PFSK-1 (cell line): ENCODE data around the gene PDAP1.

Source experiments
- POLR2AphosphoS5 ChIP-seq: IDR thresholded peaks from 2 replicates; pipeline ENCODE4 v1.6.1; 2012; ENCODE audit warnings: low read depth, mild to moderate bottlenecking, control low read depth, low read length, moderate library complexity
- REST ChIP-seq, 2 experiments: IDR thresholded peaks; 2 replicates each; pipeline versions ENCODE4 v1.6.1 to v1.8.0; 2011 to 2012; ENCODE audit warnings: low read depth in 2 of 2, low read length in 2 of 2, control low read depth in 1 of 2, inconsistent platforms in 1 of 2, mild to moderate bottlenecking in 1 of 2, moderate library complexity in 1 of 2; ENCODE audit not compliant: insufficient read depth in 1 of 2
- SIN3A ChIP-seq: IDR thresholded peaks from 2 replicates; pipeline ENCODE4 v1.6.1; 2012; ENCODE audit warnings: mild to moderate bottlenecking, low read length, moderate library complexity, borderline replicate concordance; ENCODE audit not compliant: insufficient read depth

GRCh38 chr7:99397297-99397983 lies 11.0 kb downstream of the PDAP1 start:
- TF ChIP-seq SIN3A = no peak
- TF ChIP-seq REST (IDR thresholded peaks at IDR 0.05; ENCODE audit: insufficient read depth in 1 of 2, low read depth in 2 of 2, low read length in 2 of 2) = no peak
- TF ChIP-seq POLR2AphosphoS5 = 0 out of 2 replicates have a peak, but pooled peaks have one; percentile 16
